WTC11 (cell line): Measurements from ENCODE around the gene ICA1. TPM values are rescaled to one million over a fixed set of nuclear protein-coding genes. Genes with fewer than 3 reads are reported as not detected.

Source experiments
- ATAC-seq: fragments of 200-7000 bp; cut with Tn5 transposase; 2 replicates; pipeline ENCODE4 v1.10.0; 2021; ENCODE audit warnings: mild to moderate bottlenecking, moderate library complexity
- CTCF ChIA-PET: fragments of 300-600 bp; sonication (Branson Sonifier 250); formaldehyde crosslinking; loops from one replicate; lab custom pipeline; 2021; ENCODE audit warnings: antibody characterized with exemption; lab: Charles Lee
- POLR2A ChIA-PET: fragments of 350-600 bp; sonication (Branson Sonifier 250); formaldehyde crosslinking; loops from one replicate; lab custom pipeline; 2021; ENCODE audit warnings: antibody characterized with exemption; lab: Charles Lee
- DNase-seq: peaks from one replicate; pipeline ENCODE4 v3.0.0; 2021; ENCODE audit warnings: low spot score
- H3K27ac Mint-ChIP-seq: 2 replicates; pipeline ENCODE4 v1.8.0; 2021; ENCODE audit warnings: mixed read lengths
- H3K27me3 Mint-ChIP-seq: 2 replicates; pipeline ENCODE4 v1.8.0; 2021; ENCODE audit warnings: low read depth, mild to moderate bottlenecking, moderate library complexity, mixed read lengths
- H3K36me3 Mint-ChIP-seq: 2 replicates; pipeline ENCODE4 v1.8.0; 2021; ENCODE audit warnings: mixed read lengths
- H3K4me1 Mint-ChIP-seq: 2 replicates; pipeline ENCODE4 v1.8.0; 2022; ENCODE audit warnings: mixed read lengths
- H3K4me3 Mint-ChIP-seq: 2 replicates; pipeline ENCODE4 v1.8.0; 2021; ENCODE audit warnings: mild to moderate bottlenecking, moderate library complexity, mixed read lengths
- H3K9me3 Mint-ChIP-seq: 2 replicates; pipeline ENCODE4 v1.8.0; 2021; ENCODE audit warnings: mixed read lengths
- CREB1 ChIP-seq: sonication (generic); formaldehyde crosslinking; IDR thresholded peaks from 2 replicates; pipeline ENCODE4 v1.8.0; 2023; ENCODE audit warnings: mild to moderate bottlenecking, missing genetic modification reagents
- ELF4 ChIP-seq: sonication (generic); formaldehyde crosslinking; IDR thresholded peaks from 2 replicates; pipeline ENCODE4 v1.8.1; 2022; ENCODE audit warnings: low read depth, mild to moderate bottlenecking, moderate library complexity, missing genetic modification reagents
- FOXP1 ChIP-seq: sonication (generic); formaldehyde crosslinking; IDR thresholded peaks from 2 replicates; pipeline ENCODE4 v1.8.0; 2022; ENCODE audit warnings: missing genetic modification reagents, mild to moderate bottlenecking, moderate library complexity, borderline replicate concordance
- GABPB1 ChIP-seq: sonication (generic); formaldehyde crosslinking; IDR thresholded peaks from 2 replicates; pipeline ENCODE4 v1.8.1; 2023; ENCODE audit warnings: mild to moderate bottlenecking, missing genetic modification reagents
- JAZF1 ChIP-seq: fragments of 250-450 bp; sonication (Bioruptor Pico); IDR thresholded peaks from 2 replicates; pipeline ENCODE4 v1.9.0; 2021; ENCODE audit warnings: moderate library complexity, mild to moderate bottlenecking, inconsistent platforms
- MYBL2 ChIP-seq: sonication (generic); formaldehyde crosslinking; IDR thresholded peaks from 2 replicates; pipeline ENCODE4 v1.8.1; 2023; ENCODE audit warnings: mild to moderate bottlenecking, moderate library complexity, missing genetic modification reagents
- TCF7 ChIP-seq: sonication (generic); formaldehyde crosslinking; IDR thresholded peaks from 2 replicates; pipeline ENCODE4 v1.8.0; 2022; ENCODE audit warnings: mild to moderate bottlenecking, low read depth, missing genetic modification reagents, moderate library complexity
- TEAD1 ChIP-seq: sonication (generic); formaldehyde crosslinking; IDR thresholded peaks from 2 replicates; pipeline ENCODE4 v1.8.0; 2022; ENCODE audit warnings: mild to moderate bottlenecking, missing genetic modification reagents
- TEAD4 ChIP-seq: sonication (generic); formaldehyde crosslinking; IDR thresholded peaks from 2 replicates; pipeline ENCODE4 v1.8.0; 2022; ENCODE audit warnings: mild to moderate bottlenecking, missing genetic modification reagents
- ZNF121 ChIP-seq: sonication (generic); formaldehyde crosslinking; IDR thresholded peaks from 2 replicates; pipeline ENCODE4 v1.8.0; 2023; ENCODE audit warnings: missing genetic modification reagents
- ZNF219 ChIP-seq: sonication (generic); formaldehyde crosslinking; IDR thresholded peaks from 2 replicates; pipeline ENCODE4 v1.8.0; 2023; ENCODE audit warnings: missing genetic modification reagents, mild to moderate bottlenecking, borderline replicate concordance
- total RNA-seq: library from RNA; stranded (reverse); gene quantifications from 3 replicates; pipeline ENCODE4 v1.2.3, GENCODE V29; 2021
- TF ChIP-seq, protein P1 (sequence below): sonication (generic); formaldehyde crosslinking; IDR thresholded peaks from 2 replicates; pipeline ENCODE4 v1.8.0; 2022; ENCODE audit warnings: missing genetic modification reagents
- TF ChIP-seq, protein P2 (sequence below): sonication (generic); formaldehyde crosslinking; IDR thresholded peaks from 2 replicates; pipeline ENCODE4 v1.8.1; 2023; ENCODE audit warnings: mild to moderate bottlenecking, missing genetic modification reagents
- TF ChIP-seq, protein P3 (sequence below): fragments of 250-450 bp; sonication (Bioruptor Pico); IDR thresholded peaks from 2 replicates; pipeline ENCODE4 v1.9.0; 2021; ENCODE audit warnings: moderate library complexity, mild to moderate bottlenecking, inconsistent platforms, borderline replicate concordance
- TF ChIP-seq, protein P4 (sequence below): sonication (generic); formaldehyde crosslinking; IDR thresholded peaks from 2 replicates; pipeline ENCODE4 v1.8.0; 2022; ENCODE audit warnings: mild to moderate bottlenecking, missing genetic modification reagents
- TF ChIP-seq, protein P5 (sequence below): sonication (generic); formaldehyde crosslinking; conservative IDR thresholded peaks from 2 replicates; pipeline ENCODE4 v1.8.1; 2022; ENCODE audit warnings: mild to moderate bottlenecking, missing genetic modification reagents
- TF ChIP-seq, protein P6 (sequence below): fragments of 250-450 bp; sonication (Bioruptor Pico); IDR thresholded peaks from 2 replicates; pipeline ENCODE4 v2.1.2; 2022; ENCODE audit warnings: mild to moderate bottlenecking, moderate library complexity

Gene ICA1
- total RNA-seq, 1 experiment from 2014 or later: 31.2 TPM

DNA sequence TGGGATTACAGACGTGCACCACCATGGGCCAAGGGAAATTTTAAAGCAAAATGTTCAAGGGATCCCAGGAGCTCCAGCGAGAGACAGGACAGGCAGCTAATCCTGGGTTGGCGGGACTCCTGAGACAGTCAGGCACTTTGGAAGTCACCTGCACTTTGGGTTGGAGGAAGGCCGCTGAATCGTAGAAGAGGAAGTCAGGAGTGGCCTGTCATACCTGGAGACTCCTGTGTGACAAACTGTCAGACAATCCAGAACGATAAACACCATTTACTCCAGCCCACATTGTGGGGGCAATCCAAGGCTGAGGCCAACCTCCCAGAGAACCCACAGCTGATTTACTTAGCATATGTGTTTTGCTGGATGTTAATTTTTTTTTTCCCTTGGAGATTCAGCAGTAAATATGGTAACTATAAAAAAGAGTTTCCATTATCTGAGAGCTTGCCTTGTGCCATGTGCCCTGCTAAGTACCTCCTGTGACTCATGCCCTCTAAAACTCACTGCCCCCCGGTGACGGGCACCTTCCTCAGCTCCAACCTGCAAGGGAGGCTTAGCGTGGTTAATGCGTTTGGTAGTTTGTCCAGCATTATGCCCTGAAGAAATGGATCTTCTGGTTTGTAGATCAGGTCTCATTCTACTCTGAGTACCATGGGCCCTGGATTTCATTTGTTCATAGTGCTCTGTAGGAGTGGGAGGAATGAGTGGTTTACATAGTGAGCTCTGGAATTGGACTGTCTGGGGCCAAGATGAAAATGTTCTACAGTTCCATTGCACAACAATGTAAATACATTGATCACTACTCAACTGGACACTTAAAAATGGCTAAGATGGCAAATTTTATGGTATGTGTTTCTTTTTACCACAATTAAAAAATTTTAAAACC is 50.9 kb downstream of the ICA1 start:
- H3K4me3 Mint-ChIP-seq: no peak overlapping the region
- H3K9me3 Mint-ChIP-seq: no peaks in the 10 kb centered on the region
- POLR2A ChIA-PET: no interaction called here
- H3K27ac Mint-ChIP-seq: no peak overlapping the region
- no peak for ATAC-seq
- DNase-seq: no peak
- no peaks in the 10 kb centered on the region for H3K27me3 Mint-ChIP-seq
- H3K4me1 Mint-ChIP-seq: peaks cover 72% of the 10 kb centered on the region
- CTCF ChIA-PET: interaction anchor here (0.5 to 2.1 kb wide), 4 partner anchors 21 to 530 kb away, joined by 4 to 6 read pairs (median 4); no protein-coding TSS in a partner anchor
- TF ChIP-seq, protein P1, sequence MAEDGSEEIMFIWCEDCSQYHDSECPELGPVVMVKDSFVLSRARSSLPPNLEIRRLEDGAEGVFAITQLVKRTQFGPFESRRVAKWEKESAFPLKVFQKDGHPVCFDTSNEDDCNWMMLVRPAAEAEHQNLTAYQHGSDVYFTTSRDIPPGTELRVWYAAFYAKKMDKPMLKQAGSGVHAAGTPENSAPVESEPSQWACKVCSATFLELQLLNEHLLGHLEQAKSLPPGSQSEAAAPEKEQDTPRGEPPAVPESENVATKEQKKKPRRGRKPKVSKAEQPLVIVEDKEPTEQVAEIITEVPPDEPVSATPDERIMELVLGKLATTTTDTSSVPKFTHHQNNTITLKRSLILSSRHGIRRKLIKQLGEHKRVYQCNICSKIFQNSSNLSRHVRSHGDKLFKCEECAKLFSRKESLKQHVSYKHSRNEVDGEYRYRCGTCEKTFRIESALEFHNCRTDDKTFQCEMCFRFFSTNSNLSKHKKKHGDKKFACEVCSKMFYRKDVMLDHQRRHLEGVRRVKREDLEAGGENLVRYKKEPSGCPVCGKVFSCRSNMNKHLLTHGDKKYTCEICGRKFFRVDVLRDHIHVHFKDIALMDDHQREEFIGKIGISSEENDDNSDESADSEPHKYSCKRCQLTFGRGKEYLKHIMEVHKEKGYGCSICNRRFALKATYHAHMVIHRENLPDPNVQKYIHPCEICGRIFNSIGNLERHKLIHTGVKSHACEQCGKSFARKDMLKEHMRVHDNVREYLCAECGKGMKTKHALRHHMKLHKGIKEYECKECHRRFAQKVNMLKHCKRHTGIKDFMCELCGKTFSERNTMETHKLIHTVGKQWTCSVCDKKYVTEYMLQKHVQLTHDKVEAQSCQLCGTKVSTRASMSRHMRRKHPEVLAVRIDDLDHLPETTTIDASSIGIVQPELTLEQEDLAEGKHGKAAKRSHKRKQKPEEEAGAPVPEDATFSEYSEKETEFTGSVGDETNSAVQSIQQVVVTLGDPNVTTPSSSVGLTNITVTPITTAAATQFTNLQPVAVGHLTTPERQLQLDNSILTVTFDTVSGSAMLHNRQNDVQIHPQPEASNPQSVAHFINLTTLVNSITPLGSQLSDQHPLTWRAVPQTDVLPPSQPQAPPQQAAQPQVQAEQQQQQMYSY (CRISPR knock-in tag): no peak
- TF ChIP-seq ZNF219 (CRISPR knock-in tag) (no peak), MYBL2 (CRISPR knock-in tag) (no peak)
- peaks cover 5% of the 10 kb centered on the region; the same call in 1 of the 2 replicates for H3K36me3 Mint-ChIP-seq

DNA sequence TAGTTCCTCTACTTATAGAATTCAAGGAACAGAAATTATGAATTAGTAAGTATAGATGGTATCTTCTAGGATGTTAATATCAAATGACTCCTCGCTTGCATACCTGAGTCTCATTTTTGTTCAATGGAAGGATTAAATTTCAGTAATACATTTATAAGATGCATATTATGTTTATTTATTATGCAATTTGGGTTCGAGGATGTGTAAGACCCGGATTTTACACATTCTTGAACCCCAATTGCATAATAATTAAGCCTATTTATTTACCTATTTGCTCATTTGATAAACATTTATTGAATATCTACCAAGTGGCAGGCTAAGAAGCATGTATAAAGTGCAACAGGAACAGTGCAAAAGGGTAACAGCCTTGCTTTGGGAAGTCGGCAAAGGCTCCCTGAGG is 52.6 kb downstream of the ICA1 start:
- DNase-seq: no peak
- H3K27me3 Mint-ChIP-seq: no peaks in the 10 kb centered on the region
- H3K9me3 Mint-ChIP-seq: no peaks in the 10 kb centered on the region
- no peak overlapping the region for H3K27ac Mint-ChIP-seq
- H3K4me3 Mint-ChIP-seq: no peak overlapping the region
- TF ChIP-seq TCF7 (CRISPR knock-in tag): no peak
- CTCF ChIA-PET: interaction anchor here (1.3 kb wide), 1 partner anchor 20 kb away, joined by 7 read pairs; no protein-coding TSS in a partner anchor
- POLR2A ChIA-PET: no interaction called here
- no peaks in the 10 kb centered on the region; the same call in 1 of the 2 replicates for H3K36me3 Mint-ChIP-seq
- ATAC-seq: no peak
- peaks cover 68% of the 10 kb centered on the region for H3K4me1 Mint-ChIP-seq

DNA sequence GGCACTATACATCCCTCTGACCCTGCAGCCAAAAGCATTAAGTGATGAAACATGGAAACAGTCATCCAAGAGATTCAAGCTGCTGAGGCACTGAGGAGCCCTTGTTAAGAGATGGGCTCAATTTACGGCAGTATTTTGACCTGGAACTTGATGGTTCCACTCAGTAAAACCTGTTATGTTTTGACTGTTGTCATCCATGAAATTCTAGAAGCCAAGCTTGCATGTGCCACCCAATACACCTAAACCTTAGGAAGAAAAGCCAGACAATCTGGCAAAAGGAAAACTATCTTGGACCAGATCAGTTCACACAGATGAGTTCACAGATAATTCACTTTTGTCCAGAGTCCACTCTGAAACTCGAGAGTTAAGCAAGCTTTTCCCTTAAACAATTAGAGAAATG is 53.2 kb downstream of the ICA1 start:
- 0 out of 2 replicates have a peak overlapping the region, but pooled peaks have one; percentile 12 for H3K27ac Mint-ChIP-seq
- CTCF ChIA-PET: interaction anchor here (1.0 to 1.3 kb wide), 2 partner anchors 19 to 87 kb away, joined by 3 to 7 read pairs; no protein-coding TSS in a partner anchor
- no peak for ATAC-seq
- TF ChIP-seq, protein P2, sequence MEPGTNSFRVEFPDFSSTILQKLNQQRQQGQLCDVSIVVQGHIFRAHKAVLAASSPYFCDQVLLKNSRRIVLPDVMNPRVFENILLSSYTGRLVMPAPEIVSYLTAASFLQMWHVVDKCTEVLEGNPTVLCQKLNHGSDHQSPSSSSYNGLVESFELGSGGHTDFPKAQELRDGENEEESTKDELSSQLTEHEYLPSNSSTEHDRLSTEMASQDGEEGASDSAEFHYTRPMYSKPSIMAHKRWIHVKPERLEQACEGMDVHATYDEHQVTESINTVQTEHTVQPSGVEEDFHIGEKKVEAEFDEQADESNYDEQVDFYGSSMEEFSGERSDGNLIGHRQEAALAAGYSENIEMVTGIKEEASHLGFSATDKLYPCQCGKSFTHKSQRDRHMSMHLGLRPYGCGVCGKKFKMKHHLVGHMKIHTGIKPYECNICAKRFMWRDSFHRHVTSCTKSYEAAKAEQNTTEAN: no peak
- TF ChIP-seq CREB1 (no peak), TEAD1 (no peak), ZNF121 (no peak), ELF4 (CRISPR knock-in tag) (no peak), FOXP1 (CRISPR knock-in tag) (no peak), GABPB1 (CRISPR knock-in tag) (no peak), JAZF1 (CRISPR knock-in tag) (no peak), TEAD4 (CRISPR knock-in tag) (no peak)
- TF ChIP-seq, protein P1 (CRISPR knock-in tag): no peak
- TF ChIP-seq, protein P3, sequence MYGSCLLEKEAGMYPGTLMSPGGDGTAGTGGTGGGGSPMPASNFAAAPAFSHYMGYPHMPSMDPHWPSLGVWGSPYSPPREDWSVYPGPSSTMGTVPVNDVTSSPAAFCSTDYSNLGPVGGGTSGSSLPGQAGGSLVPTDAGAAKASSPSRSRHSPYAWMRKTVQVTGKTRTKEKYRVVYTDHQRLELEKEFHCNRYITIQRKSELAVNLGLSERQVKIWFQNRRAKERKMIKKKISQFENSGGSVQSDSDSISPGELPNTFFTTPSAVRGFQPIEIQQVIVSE (CRISPR knock-in tag): no peak
- TF ChIP-seq, protein P4, sequence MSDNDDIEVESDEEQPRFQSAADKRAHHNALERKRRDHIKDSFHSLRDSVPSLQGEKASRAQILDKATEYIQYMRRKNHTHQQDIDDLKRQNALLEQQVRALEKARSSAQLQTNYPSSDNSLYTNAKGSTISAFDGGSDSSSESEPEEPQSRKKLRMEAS (CRISPR knock-in tag): no peak
- TF ChIP-seq, protein P5, sequence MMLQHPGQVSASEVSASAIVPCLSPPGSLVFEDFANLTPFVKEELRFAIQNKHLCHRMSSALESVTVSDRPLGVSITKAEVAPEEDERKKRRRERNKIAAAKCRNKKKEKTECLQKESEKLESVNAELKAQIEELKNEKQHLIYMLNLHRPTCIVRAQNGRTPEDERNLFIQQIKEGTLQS (CRISPR knock-in tag): no peak
- TF ChIP-seq, protein P6, sequence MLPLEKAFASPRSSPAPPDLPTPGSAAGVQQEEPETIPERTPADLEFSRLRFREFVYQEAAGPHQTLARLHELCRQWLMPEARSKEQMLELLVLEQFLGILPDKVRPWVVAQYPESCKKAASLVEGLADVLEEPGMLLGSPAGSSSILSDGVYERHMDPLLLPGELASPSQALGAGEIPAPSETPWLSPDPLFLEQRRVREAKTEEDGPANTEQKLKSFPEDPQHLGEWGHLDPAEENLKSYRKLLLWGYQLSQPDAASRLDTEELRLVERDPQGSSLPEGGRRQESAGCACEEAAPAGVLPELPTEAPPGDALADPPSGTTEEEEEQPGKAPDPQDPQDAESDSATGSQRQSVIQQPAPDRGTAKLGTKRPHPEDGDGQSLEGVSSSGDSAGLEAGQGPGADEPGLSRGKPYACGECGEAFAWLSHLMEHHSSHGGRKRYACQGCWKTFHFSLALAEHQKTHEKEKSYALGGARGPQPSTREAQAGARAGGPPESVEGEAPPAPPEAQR: no peak

More for the DNA sequence above, 53.2 kb downstream of the ICA1 start:
- Mint-ChIP-seq H3K27me3 (no peaks in the 10 kb centered on the region), H3K9me3 (no peaks in the 10 kb centered on the region), H3K4me3 (no peak overlapping the region), H3K4me1 (peaks cover 62% of the 10 kb centered on the region), H3K36me3 (no peaks in the 10 kb centered on the region; the same call in 1 of the 2 replicates)
- POLR2A ChIA-PET: no interaction called here
- DNase-seq: no peak
